Measurements from ENCODE around the gene SMCHD1.
"Not testable (repeated sequence)": the region's sequence is repeated elsewhere in the genome, so short reads cannot be mapped to it uniquely, and the experiment has no call there.

SMCHD1 gene

DNA sequence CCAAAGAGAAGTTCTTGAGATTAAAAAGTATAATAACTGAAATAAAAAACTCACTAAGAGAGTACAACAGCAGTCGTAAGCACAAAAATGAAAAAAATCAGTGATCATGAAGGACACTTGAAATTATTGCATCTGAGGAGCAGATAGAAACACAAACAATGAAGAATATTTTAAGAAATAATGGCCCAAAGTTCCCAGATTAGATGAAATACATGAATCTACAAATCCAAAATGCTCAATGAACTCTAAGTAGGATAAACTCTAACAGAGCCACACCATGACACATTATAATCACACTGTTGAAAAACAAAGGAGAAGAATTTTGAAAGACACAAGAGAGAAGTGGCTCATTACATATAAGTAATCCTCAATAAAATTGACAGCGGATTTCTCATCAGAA is 159.4 kb downstream of the SMCHD1 start:
- no peak for DNase-seq (ENCODE audit: low spot score)

DNA sequence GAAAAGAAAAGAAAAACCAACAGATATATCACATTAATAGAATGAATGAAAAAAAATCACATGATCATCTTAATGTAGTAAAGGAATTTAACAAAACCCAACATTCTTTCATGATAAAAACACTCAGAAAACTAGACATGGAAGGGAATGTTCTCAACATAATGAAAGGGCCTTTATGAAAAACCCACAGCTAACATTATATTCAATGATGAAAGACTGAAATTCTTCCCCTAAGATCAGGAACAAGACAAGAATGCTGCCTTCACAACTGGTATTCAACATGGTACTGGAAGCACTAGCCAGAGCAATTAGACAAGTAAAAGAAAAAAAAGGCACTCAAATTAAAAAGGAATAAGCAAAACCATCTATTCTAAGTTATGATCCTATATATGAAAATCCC is 162.8 kb downstream of the SMCHD1 start:
- no peak for DNase-seq (ENCODE audit: low spot score)

DNA sequence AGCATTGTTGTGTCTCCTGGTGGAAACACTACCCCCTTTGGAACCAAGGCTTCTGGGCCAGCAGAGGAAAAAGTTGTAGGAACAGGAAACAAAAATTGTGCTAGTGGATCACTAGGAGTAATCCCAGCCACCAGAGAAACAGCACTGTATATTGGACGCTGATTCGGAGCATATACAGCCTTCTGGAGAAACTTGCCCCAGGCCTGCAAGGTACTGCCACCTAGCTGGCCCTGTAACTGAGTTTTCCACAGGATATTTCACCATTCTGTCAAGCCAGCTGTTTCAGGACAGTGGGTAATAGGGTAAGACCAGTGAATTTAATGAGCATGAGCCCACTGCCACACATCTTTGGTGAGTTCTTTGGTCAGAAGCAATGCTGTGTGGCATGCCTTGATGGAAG is 166.2 kb downstream of the SMCHD1 start:
- DNase-seq (ENCODE audit: low spot score), result no peak

DNA sequence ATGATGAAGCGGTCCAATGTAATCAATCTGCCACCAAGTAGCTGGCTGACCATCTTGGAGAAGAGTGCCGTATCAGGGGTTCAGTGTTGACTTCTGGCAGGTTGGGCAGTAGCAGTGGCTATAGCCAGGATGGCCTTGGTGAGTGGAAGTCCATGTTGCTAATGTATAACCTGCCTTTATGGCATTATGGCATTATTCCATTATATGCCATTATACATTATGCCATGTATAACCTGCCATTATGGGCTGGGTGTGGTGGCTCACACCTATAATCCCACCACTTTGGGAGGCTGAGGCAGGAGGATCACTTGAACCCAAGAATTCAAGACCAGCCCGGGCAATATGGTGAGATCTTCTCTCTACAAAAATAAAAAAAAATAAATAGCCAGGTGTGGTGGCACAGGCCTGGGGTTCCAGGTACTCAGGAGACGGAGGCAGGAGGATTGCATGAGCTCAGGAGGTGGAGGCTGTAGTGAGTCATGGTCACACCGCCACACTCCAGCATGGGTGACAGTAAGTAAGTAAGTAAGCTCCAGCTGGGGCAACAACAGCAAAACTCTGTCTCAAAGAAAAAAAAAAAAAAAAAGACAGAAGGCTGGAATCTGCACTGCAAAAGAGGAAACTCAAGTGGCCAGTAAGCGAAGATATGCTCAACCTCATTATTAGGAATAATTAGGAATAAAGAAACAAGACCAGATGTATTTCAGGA is 166.8 kb downstream of the SMCHD1 start:
- DNase-seq (ENCODE audit: low spot score), result no peak

DNA sequence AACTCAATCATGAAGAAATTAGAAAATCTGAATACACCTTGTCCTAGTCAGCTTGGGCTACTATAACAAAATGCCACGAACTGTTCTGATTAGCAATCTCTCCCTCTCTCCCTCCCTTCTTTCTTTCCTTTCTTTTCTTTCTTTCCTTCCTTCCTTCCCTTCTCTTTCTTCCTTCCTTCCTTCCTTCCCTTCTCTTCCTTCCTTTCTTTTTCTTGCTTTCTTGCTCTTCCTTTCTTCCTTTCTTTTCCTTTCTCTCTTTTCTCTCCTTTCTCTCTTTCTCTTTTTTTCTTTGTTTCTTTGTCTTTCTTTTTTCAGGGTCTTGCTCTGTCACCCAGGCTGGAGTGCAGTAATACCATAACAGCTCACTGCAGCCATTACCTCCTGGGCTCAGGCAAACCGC is 167.7 kb downstream of the SMCHD1 start:
- no peak for DNase-seq (ENCODE audit: low spot score)

DNA sequence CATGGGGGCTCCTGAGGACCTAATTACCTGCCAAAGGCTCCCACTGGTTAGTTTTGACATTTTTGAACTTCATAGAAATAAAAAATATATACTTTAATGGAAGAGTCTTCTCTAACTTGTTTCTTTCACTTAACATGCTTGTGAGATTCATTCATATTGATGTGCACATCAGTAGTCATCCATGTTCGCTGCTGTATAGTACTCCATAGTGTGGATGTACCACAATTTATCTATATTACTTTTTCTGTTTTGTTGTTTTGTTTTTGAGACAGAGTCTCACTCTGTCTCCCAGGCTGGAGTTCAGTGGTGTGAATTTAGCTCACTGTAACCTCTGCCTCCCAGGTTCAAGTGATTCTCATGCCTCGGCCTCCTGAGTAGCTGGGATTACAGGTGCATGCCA is 168.4 kb downstream of the SMCHD1 start:
- no peak for DNase-seq (ENCODE audit: low spot score)

DNA sequence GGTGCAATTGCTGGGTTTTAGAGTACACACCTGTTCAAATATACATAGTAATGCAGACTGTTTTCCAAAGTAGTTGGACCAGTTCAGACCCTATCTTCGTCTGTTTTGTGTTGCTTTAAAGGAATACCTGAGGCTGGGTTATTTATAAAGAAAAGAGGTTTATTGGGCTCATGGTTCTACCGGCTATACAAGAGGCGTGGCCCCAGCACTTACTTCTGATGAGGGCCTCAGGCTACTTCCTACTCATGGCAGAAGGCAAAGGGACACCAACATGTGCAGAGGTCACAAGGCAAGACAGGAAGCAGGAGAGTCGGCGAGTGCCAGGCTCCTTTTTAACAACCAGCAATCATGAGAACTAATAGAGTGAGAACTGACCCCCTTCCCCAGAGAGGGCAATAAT is 169.3 kb downstream of the SMCHD1 start:
- no peak for DNase-seq (ENCODE audit: low spot score)

DNA sequence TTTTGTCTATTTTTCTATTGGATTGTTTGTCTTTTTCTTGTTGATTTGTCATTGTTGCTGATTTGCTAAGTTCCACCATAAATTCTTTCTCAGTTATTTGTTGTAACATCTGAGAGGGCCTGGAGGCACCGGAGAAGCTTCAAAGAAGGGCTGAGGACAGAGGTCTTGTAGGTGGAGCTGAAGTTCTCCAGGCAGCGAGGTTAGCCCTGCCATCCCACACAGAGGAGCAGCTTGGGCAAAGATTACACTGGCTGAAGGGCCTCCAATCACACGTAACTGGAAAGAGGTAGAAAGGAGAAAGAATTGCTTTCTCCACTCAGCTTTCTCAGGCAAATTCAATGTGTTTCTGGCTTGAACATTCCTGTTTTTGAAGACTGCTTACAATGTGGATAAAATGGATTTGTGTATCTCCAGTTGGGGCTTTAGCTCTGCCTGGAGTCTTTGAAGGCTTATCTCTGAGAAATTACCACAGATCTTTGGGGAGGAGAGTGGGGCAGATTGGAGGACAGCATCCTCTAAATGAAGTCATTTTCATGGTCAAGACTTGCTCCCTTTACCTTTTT is 170.2 kb downstream of the SMCHD1 start:
- no peak for DNase-seq (ENCODE audit: low spot score)

DNA sequence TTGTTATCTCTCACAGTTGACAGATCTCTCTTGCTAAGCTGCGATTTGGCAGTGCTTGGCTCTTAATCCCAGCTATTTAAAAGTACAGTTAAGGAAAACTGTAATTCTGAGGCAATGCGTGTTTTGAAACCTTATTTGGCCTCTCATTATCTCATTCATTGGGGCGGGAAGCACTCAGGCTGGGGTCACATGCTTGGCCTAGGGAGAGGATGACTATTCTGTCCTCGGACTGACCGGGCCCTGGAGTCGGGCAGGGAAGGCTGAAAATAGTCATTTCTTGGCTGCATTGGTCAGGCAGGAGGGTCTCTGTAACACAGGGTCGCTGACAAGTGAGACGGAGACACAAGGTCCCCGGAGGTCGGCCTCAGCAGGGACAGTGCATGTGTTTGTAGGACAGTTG is 171.1 kb downstream of the SMCHD1 start:
- no peak for DNase-seq (ENCODE audit: low spot score)

DNA sequence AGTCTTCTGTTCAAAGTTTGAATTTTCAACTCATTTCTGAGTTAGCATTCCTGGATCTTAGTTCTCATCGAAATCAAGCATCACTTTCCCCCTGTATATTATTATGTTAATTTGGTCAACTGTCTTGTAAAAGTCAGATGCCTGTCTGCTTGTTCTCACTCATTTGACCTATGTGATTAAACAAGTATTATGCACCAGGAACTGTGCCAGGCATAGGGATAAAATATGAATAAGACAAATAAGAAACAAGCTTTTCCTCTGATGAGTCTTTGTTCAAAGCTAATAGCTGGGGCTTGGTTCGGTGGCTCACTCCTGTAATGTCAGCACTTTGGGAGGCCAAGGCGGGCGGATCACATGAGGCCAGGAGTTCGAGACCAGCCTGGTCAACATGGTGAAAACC is 171.5 kb downstream of the SMCHD1 start:
- no peak for DNase-seq (ENCODE audit: low spot score)

DNA sequence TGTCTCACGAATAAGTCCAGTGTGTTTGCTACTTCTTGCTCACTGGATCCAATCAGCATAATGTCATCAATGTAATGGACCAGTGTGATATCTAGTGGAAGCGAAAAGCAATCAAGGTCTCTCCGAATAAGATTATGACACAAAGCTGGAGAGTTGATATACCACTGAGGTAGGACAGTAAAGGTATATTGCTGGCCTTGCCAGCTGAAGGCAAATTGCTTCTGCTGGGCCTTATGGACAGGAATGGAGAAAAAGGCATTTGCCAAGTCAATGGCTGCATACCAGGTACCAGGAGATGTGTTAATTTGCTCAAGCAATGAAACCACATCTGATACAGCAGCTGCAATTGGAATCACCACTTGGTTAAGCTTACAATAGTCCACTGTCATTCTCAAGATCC is 180.6 kb downstream of the SMCHD1 start:
- not testable (repeated sequence) for DNase-seq (ENCODE audit: low spot score)

DNA sequence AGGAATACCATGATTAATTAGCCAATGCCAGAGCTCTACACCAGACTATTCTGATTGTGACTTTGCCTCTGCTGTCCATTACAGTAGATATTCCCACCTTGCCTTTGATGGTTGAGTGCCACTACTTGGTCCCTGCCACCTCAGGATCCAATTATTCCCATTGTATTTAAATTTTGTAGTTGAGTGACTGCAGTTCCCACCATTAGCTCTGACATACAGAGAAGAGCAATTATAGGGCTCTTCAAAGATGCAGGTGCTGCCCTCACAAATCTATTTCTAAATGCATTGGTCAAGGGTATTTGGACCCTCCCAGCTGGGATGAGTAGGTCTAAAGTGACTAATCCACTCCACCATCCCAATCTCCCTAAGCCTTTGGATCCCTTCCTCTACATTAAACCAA is 181.8 kb downstream of the SMCHD1 start:
- not testable (repeated sequence) for DNase-seq (ENCODE audit: low spot score)

DNA sequence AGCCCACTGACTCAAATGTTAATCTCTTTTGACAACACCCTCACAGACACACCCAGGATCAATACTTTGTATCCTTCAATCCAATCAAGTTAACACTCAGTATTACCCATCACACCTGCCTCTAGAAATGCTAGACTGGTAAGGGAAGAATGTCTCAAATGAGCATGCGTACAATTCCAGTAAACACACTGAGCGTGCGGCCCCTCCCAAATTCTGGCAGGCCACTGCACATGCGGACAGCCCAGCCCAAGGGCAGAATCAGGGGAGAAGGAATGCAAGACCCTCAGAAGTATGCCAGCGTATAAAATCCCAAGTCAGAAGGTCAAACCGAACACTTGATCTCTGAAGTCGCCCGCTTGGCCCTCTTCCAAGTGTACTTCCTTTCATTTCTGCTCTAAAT is 183.7 kb downstream of the SMCHD1 start:
- no peak for DNase-seq (ENCODE audit: low spot score)

DNA sequence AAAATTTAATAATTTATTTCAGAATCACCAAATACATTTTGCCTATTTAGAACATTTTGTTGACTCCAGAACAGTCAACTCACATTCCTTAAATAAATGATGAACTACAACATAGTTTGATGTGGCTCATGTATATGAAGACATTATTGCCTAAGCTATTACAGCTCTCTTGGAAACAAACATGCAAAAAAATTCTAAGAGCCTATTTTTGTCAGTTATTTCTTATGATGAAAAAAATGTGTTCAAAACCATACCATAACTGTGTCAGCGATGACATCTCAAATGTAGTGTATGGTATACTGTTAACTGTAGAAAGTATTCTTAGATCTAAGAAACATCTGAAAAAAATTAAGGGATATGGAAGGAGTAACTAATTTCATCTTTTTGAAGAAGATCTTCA is 185.0 kb downstream of the SMCHD1 start:
- no peak for DNase-seq (ENCODE audit: low spot score)

DNA sequence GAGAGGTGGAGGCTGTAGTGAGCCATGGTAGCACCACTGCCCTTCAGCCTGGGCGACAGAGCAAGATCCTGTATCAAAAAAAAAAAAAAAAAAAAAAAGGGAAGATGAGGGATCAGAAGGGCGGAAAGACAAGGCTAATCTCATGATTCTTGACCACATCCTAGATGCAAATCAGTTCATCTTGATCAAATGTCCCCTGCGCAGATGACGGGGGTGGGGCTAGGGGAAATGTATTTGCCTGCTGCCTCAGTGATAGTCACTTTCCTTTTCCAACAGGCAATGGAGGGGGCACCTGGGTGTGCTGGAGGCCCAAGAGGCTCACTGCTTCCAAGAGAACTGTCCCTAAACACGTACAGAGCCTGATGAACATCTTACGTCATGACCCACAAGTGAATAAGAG is 187.6 kb downstream of the SMCHD1 start:
- no peak for DNase-seq (ENCODE audit: low spot score)

DNA sequence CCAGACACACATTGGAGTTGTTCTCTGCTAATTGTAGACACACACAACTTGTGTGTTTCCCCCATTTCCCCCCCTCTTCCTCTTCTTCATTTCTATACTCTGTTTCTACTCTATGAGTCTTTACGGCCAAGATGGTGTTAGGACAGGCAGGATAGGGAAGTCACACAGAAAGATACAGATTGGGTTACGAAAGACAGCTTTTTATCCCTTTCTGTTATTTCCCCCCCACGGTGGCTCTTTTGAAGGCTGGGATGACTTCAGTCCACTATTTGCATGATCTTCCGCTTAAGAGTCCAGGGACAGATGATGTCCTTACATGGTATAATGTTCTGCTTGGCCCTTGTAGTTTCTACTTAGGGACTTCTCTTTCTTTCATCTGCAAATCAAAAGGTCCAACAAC is 189.6 kb downstream of the SMCHD1 start:
- DNase-seq (ENCODE audit: low spot score), result no peak

DNA sequence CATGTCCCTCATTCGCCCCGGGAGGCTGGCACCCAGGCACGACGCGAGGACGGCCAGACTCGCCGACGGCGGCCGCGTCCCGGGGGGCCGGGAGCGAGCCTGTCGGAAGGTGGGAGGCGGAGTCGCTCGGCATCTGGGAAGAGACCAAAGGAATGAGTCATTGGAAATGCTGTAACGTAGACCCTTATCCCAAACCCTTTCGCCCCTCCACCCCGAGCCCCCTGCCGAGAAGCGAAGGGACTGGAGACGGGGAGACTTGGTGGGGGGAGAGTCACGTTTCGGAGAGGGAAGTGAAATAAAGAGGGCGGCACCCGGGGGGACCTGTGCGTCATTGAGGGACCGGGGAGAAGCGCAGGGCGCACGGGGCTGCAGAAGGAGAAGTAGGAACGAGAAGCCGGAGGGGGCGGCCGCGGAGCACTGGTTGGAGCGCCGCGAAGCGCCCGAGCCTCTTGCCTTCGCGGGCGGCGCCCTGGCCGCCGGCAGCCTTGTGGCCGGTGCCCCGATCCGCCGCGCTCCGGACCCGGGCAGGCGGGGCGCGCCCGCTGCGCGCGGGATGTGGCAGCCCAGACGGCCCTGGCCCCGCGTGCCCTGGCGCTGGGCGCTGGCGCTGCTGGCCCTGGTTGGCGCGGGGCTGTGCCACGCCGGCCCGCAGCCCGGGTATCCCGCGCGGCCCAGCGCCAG is 191.2 kb downstream of the SMCHD1 start, which contains the start of gene EMILIN2:
TSS of gene EMILIN2 (plus strand) at position 371 of the 681 bp plus-strand sequence. CDS start at position 554, 183 bp downstream.
- peak; percentile 37 for DNase-seq (ENCODE audit: low spot score)

DNA sequence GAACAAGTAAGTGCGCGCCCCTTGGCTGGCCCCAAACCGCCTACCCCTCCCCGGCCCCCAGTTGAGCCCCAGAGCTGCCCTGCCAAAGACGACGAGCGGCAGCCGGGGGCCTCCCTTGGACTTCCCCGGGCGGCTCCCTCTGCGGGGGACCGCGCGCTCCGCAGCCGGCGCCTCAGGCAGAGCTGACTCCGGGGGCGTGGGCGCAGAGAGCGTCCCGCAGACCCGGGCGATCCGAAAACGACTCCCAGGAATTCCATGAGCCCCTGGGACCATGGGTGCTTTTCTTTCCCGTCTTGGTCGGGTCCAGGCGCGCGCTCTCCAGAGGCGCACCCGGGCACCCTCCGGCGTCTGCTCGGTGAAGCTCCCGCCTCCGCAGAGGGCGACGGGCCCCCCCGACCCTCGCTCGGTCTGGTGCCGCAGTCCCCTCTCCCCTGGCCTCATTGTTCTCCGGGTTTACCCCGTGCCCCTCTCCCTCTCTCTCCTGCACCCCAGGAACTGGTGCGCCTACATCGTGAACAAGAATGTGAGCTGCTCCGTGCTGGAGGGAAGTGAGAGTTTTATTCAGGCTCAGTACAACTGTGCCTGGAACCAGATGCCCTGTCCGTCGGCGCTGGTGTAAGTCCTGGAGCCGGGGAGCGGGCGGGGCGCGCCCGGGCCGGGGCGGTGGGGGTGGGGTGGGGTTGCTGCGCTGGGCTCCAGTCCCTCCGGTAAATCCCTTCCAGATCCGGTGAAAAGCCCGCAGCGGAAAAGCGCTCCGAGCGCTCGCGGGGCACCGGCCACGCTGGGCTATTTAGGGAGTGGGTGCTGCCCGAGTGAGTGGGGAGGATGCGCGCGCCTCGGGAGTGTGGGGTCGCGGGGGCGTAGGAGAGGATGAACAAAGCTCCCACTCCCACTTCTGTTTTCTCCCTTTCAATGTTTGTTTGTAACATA is 192.1 kb downstream of the SMCHD1 start:
- DNase-seq (ENCODE audit: low spot score), result no peak

DNA sequence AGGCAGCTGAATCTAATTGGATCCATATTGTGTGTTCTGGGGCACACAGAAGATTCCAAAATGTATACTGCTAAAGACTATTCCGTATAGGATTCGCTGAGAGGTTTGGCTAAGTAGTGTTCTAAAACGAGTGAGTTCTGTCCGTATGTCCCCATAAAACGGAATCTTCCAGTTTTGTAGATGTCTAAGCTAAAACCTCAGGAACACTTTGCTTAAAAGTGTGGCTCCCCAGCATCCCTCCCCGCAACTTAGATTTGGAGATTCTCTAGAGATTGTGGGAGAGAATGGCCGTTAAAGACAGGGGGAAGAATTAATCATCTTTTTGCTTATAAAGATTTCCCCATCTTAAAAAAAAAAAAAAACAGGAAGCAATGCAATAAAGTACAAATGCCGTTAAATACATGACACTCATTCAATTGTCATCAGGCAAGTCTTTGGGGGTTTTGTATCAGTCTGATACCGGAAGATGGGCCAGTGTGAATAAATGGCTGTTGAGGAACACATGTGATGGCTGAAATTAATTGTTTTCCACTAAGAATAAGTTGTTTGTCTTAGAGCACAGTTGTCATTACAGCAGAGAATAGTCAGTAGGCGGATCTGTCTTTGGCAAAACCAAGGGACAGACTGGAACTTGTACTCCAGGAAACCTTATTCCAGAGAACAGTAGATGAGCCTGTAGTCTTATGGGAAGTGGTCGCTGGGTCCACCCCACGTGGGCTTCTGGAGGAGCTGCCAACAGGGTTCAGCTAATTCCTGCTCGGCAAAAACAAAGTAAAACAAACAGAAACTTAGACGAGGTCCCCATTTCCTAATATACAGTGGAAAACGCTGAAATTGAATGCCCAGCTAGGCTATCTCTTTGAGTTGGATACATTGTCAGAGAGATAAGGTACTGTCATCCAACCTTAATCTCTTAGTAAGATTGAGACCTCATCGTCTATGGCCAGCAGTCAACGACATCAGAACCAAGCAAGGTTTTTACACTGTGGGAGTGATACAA is 193.0 kb downstream of the SMCHD1 start:
- no peak for DNase-seq (ENCODE audit: low spot score)

DNA sequence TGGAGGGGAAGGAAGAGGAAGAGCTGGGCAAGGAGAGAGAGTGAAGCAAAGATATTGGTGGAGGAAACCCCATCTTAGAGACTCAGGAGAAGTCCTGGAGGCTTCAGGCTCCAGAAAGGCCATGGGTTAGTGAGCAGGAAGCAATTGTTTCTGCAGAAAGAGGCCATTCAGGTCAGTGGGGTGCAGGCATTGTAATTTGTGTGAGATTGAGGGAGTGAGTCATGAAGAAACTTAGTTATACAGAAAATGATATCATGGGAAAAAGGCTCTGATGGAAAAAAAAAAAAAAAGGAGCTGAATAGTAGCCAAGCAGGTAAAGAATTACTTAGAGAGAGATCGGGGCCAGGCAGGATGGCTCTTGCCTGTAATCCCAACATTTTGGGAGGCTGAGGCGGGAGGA is 195.3 kb downstream of the SMCHD1 start:
- no peak for DNase-seq (ENCODE audit: low spot score)

DNA sequence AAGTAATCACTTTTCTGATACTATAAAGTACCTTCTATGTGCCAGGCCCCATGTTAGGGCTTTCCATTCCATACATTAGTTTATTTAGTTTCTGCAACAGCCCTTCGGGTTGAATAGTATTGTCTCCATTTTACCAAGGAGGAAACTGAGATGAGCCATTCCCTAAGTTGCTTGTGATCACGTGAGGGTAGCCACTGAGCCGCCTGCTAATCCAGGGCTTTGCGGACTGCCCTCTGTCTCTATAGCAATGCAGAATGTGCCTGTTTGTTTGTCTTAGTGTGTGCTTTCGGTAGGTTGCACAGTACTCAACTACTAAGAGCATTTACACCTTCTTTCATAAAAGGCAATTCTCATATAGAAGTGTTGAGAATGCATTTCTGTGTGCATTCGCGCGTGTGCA is 196.2 kb downstream of the SMCHD1 start:
- DNase-seq (ENCODE audit: low spot score), result no peak
